NCI-H446 (cell line): ENCODE results near the gene CDC42EP3.
A peak's percentile ranks its signal among the peaks of the same experiment; 100 is the strongest.

ENCODE experiments used
- DNase-seq, 2 experiments: peaks; one replicate each; lab custom pipeline; 2025; lab: John Stamatoyannopoulos, UW

The CDC42EP3 gene

DNA sequence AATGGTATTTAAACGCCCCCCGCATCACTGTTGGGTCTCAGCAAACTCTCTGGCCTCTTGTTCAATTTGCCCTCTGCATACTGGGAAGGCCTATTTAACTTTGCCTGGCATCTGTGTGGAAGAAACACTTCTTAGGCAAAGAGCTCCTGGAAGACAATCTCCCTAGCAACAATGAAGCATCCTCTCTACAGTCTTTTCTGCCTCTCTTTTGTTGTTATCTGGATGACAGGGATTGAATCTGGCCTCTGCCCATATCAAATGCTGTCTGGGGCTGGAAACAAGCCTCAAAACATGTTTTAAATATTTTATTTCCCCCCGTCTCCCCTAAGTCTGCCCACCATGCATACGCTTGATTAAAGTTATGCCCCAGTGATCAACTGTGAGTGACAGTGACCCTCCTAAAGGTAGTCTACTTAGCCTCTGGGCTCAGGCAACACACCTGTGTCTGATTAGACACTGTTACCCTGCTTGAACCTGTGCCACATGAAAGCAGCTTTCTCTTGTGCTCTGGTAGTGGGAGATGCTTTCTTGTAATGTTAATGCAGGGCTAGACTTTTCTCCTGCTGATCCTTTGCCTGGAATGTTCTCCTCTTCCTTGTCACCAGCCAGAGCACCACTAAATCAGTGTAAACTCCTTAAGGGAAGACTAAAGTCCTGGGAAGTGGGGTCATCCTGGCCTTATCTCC is 34.9 kb downstream of the CDC42EP3 start:
- no peak for DNase-seq

- no peak for DNase-seq
These were observed 35.7 kb downstream of the CDC42EP3 start for GRCh38 chr2:37635504-37636380.

DNA sequence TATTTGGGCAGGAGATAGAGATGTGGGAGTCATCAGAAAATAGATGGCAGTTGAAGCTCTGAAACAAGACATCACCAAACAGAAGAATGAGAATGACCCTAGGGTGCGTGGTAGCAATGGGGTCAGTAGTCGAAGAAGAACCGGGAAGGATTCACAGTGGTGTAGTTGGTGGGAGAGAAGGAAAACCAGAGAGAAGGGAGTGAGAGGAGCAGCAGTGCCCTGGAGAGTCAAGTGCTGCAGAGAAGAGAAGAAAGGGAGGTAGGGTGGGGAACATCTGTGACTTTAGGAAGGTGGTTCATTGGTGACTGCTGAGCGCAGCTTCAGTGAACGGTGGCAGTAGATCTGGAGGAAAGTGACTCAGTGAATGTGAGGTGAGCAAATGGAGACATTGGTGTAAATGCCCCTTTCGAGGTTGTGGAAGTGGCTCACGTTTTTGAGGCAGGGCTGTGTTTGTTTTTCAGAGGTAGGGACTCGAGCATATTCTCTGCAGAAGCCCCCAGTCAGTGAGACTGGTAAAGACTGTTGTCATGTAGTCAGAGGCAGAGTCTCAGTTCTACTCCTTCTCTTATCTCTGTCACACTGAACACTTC is 36.4 kb downstream of the CDC42EP3 start:
- DNase-seq, result no peak

GRCh38 chr2:37633845-37634244 is 37.6 kb downstream of the CDC42EP3 start:
- DNase-seq, result no peak

GRCh38 chr2:37633234-37633633 is 38.2 kb downstream of the CDC42EP3 start:
- DNase-seq, result no peak

GRCh38 chr2:37632310-37632709 is 39.1 kb downstream of the CDC42EP3 start:
- no peak for DNase-seq

GRCh38 chr2:37631698-37632097 is 39.7 kb downstream of the CDC42EP3 start:
- DNase-seq, result no peak

- no peak for DNase-seq
These were observed 40.1 kb downstream of the CDC42EP3 start for GRCh38 chr2:37631292-37631691.

GRCh38 chr2:37630776-37631175 is 40.7 kb downstream of the CDC42EP3 start:
- no peak for DNase-seq

DNA sequence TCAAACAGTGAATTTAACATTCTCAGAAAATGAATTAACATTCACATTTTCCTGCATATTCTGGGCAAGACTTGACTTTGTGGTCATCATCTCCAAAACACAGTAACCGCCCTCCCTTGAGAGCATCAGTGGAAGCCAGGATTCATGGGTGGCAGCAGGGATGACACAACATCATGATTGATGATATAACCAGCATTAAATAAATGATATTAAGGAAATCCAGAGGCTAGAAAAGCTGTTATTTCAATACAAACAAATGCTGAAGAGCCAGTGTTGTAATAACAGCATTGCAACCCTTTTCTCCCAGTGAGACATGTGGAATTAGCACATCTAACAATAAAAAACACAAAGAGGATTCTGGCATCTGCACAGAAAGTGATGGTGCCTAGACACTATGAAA is 41.1 kb downstream of the CDC42EP3 start:
- no peak for DNase-seq

DNA sequence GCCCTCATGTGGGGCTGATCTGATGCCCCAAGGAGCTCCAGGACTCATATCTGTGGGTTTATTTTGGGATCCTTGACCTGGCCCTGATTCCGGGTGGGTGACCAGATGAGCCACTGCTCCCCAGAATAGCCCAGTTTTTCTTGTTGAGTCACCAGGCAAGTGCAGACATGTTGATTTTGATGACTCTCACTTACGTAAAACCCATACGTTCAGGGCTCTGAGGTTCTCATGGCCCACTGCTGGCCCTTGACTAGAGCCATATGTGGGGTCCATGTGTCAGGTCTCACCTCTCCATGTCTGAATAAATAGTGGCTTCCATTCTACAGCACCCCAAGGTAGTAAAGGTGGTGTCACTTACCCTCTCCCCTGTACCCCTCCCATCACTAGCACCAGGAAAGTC is 41.9 kb downstream of the CDC42EP3 start:
- DNase-seq, result no peak

DNA sequence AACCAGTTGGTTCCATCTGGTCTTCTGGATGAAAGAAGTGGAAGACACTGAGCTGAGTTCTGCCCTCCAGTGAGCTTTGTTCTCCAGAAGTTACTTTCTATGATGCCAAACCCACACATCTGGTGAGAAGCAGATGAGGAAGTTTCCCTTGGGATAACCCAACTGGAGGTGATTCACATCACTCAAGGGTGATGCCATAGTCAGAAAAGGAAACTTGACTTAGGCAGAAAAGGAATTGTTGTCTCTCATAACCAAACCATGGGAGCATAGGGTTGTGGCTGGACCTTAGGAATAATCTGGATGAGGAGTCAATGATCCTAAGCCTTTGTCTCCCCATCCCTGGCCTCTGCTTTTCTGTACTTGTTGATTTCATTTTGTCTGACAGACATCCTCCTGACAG is 43.7 kb downstream of the CDC42EP3 start:
- no peak for DNase-seq

GRCh38 chr2:37625796-37626571 is 45.5 kb downstream of the CDC42EP3 start:
- peak in 1 of 2 experiments; percentile 56 for DNase-seq

DNA sequence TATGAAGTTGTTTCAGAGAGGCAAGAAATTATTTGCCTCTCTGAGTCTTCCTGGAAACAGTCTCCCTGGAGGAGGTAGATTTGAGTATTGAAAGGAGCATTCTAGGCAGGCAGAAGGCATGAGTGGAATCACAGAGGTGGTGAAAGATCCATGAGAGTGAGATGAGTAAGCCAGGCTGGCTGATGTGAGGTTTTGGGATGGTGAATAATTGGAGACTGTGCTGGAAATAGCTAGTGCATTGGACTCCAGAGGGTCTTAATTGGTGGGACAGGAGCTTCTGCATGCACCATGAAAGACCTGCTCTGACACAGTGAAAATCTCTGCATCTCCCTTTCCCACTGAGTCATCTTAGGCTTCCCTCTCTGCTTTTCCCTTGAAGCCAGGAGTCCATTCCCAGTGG is 46.3 kb downstream of the CDC42EP3 start:
- DNase-seq, result no peak

GRCh38 chr2:37623971-37624900 is 47.2 kb downstream of the CDC42EP3 start:
- no peak for DNase-seq

- DNase-seq, result no peak
These were observed 48.0 kb downstream of the CDC42EP3 start for GRCh38 chr2:37623406-37623805.

DNA sequence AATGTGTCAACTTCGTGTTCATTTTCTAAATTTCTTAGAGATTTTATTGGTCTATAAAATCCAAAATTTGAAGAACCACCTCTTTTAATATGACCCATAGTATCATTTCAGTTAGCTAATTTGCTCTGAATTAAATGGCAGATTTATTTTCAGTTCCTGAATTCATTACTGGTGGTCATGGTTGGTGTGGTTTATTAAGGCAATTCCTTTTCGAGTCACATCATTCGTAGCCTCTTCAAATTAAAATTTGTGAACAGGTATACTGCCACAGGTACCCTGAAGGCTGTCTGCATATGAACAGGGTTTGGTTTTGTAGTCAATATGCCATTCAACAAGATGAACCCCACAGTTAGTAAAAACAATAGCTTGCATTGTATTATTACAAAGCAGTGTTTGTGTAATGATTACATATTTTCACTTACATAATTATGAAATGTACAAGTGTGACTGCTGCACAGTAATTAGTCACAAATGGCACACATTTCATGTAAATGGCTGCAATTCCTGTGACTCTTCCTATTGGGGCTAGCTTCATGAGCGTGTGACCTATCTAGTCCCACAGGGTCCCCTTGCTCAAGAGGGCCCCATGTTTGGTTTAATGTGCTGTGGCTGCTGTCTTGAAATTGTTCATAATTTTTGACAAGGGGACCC is 48.9 kb downstream of the CDC42EP3 start:
- DNase-seq, result no peak

DNA sequence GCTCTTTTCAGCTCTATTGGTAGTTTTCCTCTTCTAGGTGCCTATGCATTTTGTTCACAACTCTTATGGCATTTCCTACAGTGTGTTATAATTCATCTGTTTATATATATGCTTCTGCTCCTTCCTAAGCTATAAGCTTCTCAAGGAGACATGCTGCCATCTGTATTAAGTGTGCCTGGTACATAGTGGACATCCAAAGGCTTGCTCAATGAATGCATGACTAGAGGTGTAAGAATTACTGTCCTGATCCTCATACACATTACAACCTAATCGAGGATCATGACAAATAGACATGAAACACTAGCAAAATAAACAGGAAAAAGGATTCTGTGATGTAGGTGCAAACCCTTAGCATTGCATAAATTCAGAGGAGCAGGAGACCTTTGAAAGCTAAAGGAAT is 50.2 kb downstream of the CDC42EP3 start:
- DNase-seq, result no peak

- no peak for DNase-seq
These were observed 51.5 kb downstream of the CDC42EP3 start for GRCh38 chr2:37619959-37620300.

- no peak for DNase-seq
These were observed 52.0 kb downstream of the CDC42EP3 start for GRCh38 chr2:37619230-37619958.
